HUES6 (cell line): ENCODE results near the gene CACNA1F.

Source experiments
- H3K27ac ChIP-seq: 2 replicates; pipeline ENCODE4 v1.7.0; 2013; ENCODE audit warnings: low read depth, mild to moderate bottlenecking, low read length, inconsistent platforms
- H3K27me3 ChIP-seq: 2 replicates; pipeline ENCODE4 v1.6.1; 2013; ENCODE audit warnings: low read length; ENCODE audit not compliant: control insufficient read depth, insufficient read depth
- H3K36me3 ChIP-seq: 2 replicates; pipeline ENCODE4 v1.6.1; 2013; ENCODE audit warnings: low read length; ENCODE audit not compliant: control insufficient read depth, insufficient read depth
- H3K4me1 ChIP-seq: 2 replicates; pipeline ENCODE4 v1.6.1; 2013; ENCODE audit warnings: low read length; ENCODE audit not compliant: control insufficient read depth, insufficient read depth
- H3K4me3 ChIP-seq: 2 replicates; pipeline ENCODE4 v1.5.1; 2013; ENCODE audit warnings: low read depth, low read length
- H3K9ac ChIP-seq: one replicate; pipeline ENCODE4 v1.6.1; 2013; ENCODE audit warnings: mild to moderate bottlenecking, low read length
- H3K9me3 ChIP-seq: 2 replicates; pipeline ENCODE4 v1.6.1; 2013; ENCODE audit warnings: low read depth, low read length; ENCODE audit not compliant: control insufficient read depth, insufficient read depth

The CACNA1F gene

GRCh38 chrX:49211074-49211473 lies 22.1 kb downstream of the CACNA1F start:
- Histone ChIP-seq H3K4me1 (0 out of 2 replicates have a peak, but pooled peaks cover 4% of the 10 kb centered on the region), H3K4me3 (no peak overlapping the region), H3K27me3 (no peaks in the 10 kb centered on the region; the same call in 1 of the 2 replicates), H3K9ac (no peak overlapping the region), H3K9me3 (peaks cover 18% of the 10 kb centered on the region; the same call in 1 of the 2 replicates), H3K36me3 (no peaks in the 10 kb centered on the region), H3K27ac (no peak overlapping the region)

- Histone ChIP-seq H3K36me3 (no peaks in the 10 kb centered on the region), H3K4me1 (peaks cover 4% of the 10 kb centered on the region; the same call in 1 of the 2 replicates), H3K9me3 (peaks cover 23% of the 10 kb centered on the region; the same call in 1 of the 2 replicates), H3K9ac (no peak overlapping the region), H3K27me3 (no peaks in the 10 kb centered on the region; the same call in 1 of the 2 replicates), H3K27ac (no peak overlapping the region), H3K4me3 (no peak overlapping the region)
These were observed 22.7 kb downstream of the CACNA1F start for GRCh38 chrX:49210406-49210805.

GRCh38 chrX:49209434-49210251 lies 23.5 kb downstream of the CACNA1F start:
- H3K9ac ChIP-seq: no peak overlapping the region

GRCh38 chrX:49208399-49208798 lies 24.7 kb downstream of the CACNA1F start:
- Histone ChIP-seq H3K4me1 (peaks cover 4% of the 10 kb centered on the region; the same call in 1 of the 2 replicates), H3K27me3 (no peaks in the 10 kb centered on the region; the same call in 1 of the 2 replicates), H3K27ac (no peak overlapping the region), H3K36me3 (no peaks in the 10 kb centered on the region), H3K9me3 (peaks cover 20% of the 10 kb centered on the region; the same call in 1 of the 2 replicates), H3K9ac (no peak overlapping the region), H3K4me3 (no peak overlapping the region)

More at GRCh38 chrX:49209434-49210251, 23.5 kb downstream of the CACNA1F start:
- H3K4me3 ChIP-seq: peak overlapping the region; percentile 27; the same call in 1 of the 2 replicates
- H3K27ac ChIP-seq: no peak overlapping the region
- peaks cover 20% of the 10 kb centered on the region; the same call in 1 of the 2 replicates for H3K9me3 ChIP-seq
- H3K36me3 ChIP-seq: no peaks in the 10 kb centered on the region
- H3K4me1 ChIP-seq: peaks cover 4% of the 10 kb centered on the region; the same call in 1 of the 2 replicates
- no peaks in the 10 kb centered on the region; the same call in 1 of the 2 replicates for H3K27me3 ChIP-seq

GRCh38 chrX:49206543-49206942 lies 26.6 kb downstream of the CACNA1F start:
- Histone ChIP-seq H3K9me3 (peaks cover 13% of the 10 kb centered on the region; the same call in 1 of the 2 replicates), H3K27me3 (no peaks in the 10 kb centered on the region; the same call in 1 of the 2 replicates), H3K9ac (no peak overlapping the region), H3K4me1 (peaks cover 4% of the 10 kb centered on the region; the same call in 1 of the 2 replicates), H3K4me3 (no peak overlapping the region), H3K27ac (no peak overlapping the region), H3K36me3 (no peaks in the 10 kb centered on the region)

GRCh38 chrX:49205443-49205842 lies 27.7 kb downstream of the CACNA1F start:
- peaks cover 7% of the 10 kb centered on the region for H3K4me1 ChIP-seq
- no peaks in the 10 kb centered on the region for H3K36me3 ChIP-seq
- H3K9me3 ChIP-seq: peaks cover 5% of the 10 kb centered on the region; the same call in 1 of the 2 replicates
- H3K9ac ChIP-seq: no peak overlapping the region
- no peak overlapping the region for H3K27ac ChIP-seq
- no peak overlapping the region for H3K4me3 ChIP-seq
- H3K27me3 ChIP-seq: no peaks in the 10 kb centered on the region; the same call in 1 of the 2 replicates

GRCh38 chrX:49204709-49205108 lies 28.4 kb downstream of the CACNA1F start:
- Histone ChIP-seq H3K9ac (no peak overlapping the region), H3K27ac (no peak overlapping the region), H3K4me1 (peaks cover 6% of the 10 kb centered on the region), H3K36me3 (no peaks in the 10 kb centered on the region), H3K9me3 (peaks cover 5% of the 10 kb centered on the region; the same call in 1 of the 2 replicates), H3K27me3 (no peaks in the 10 kb centered on the region; the same call in 1 of the 2 replicates), H3K4me3 (no peak overlapping the region)

GRCh38 chrX:49204017-49204416 lies 29.1 kb downstream of the CACNA1F start:
- H3K27ac ChIP-seq: no peak overlapping the region
- H3K36me3 ChIP-seq: no peaks in the 10 kb centered on the region
- no peak overlapping the region for H3K9ac ChIP-seq
- peaks cover 6% of the 10 kb centered on the region; the same call in 1 of the 2 replicates for H3K9me3 ChIP-seq
- H3K27me3 ChIP-seq: peaks cover 7% of the 10 kb centered on the region
- H3K4me1 ChIP-seq: peaks cover 6% of the 10 kb centered on the region
- no peak overlapping the region for H3K4me3 ChIP-seq

GRCh38 chrX:49203536-49203935 lies 29.6 kb downstream of the CACNA1F start:
- Histone ChIP-seq H3K9ac (no peak overlapping the region), H3K9me3 (peaks cover 11% of the 10 kb centered on the region; the same call in 1 of the 2 replicates), H3K27me3 (peaks cover 11% of the 10 kb centered on the region), H3K27ac (no peak overlapping the region), H3K4me3 (no peak overlapping the region), H3K36me3 (no peaks in the 10 kb centered on the region), H3K4me1 (peaks cover 9% of the 10 kb centered on the region)

GRCh38 chrX:49202022-49202421 lies 31.1 kb downstream of the CACNA1F start:
- no peak overlapping the region for H3K4me3 ChIP-seq
- no peak overlapping the region for H3K27ac ChIP-seq
- H3K27me3 ChIP-seq: peaks cover 25% of the 10 kb centered on the region
- peaks cover 9% of the 10 kb centered on the region for H3K4me1 ChIP-seq
- no peaks in the 10 kb centered on the region for H3K36me3 ChIP-seq
- H3K9ac ChIP-seq: no peak overlapping the region
- peaks cover 15% of the 10 kb centered on the region; the same call in 1 of the 2 replicates for H3K9me3 ChIP-seq
